ENCODE results near the gene HS6ST2.

The HS6ST2 gene

DNA sequence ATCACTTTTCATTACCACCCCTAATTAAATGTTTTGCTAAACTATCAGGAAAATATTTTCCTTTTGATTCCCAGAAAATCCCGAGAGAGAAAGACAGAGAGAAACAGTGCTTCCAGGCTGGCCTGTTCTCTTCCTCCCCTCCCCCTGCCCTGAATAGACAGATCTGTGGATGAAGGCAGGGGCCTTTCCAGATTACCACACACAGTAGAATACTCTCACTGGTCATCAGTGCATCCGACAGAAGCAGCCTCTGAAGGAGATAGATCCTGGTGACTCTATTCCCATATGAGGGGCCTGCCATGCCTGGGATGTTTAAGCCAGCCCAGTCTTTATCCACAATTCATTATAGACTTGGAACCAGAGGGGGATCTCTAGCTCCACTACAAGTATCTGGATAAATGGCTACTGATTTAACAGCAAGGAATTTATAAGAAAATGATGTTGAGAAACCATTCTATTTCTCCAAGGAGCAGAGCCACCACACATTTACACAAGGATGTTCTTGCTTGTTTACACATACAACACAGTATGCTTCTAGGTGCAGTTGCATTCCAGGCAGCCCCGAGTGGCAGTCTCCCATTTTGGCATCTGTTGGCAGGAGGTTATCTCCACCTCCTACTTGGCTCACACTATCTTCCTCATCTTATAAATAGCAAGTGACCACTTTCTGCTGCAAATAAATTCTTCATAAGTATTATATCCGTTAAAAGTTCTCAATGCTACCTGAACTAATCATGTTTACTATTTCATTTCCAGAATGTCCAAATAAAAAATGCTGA, 115.8 kb downstream of the HS6ST2 start:
- no peaks in the 10 kb centered on the region for H3K79me2 ChIP-seq (ENCODE audit: control insufficient read depth, insufficient read depth, low read length)
- H3K4ac ChIP-seq (ENCODE audit: low read depth, low read length), result no peak overlapping the region
- no peaks in the 10 kb centered on the region for H3K79me1 ChIP-seq (ENCODE audit: low read length)
- no peaks in the 10 kb centered on the region for H3K4me1 ChIP-seq (ENCODE audit: control insufficient read depth, low read depth, low read length)
- H3K56ac ChIP-seq (ENCODE audit: low read length), result no peak overlapping the region
- no CpG with 5 or more reads among the region's 4 CpGs for WGBS (ENCODE audit: extremely low coverage, insufficient coverage, low lambda C conversion rate)
- no peak overlapping the region for H3K23ac ChIP-seq (ENCODE audit: low read length)
- DNase-seq, result peak; percentile 34
- H2BK5ac ChIP-seq (ENCODE audit: low read length), result no peak overlapping the region
- H4K5ac ChIP-seq (ENCODE audit: low read length), result no peak overlapping the region
- no peak overlapping the region for H2AK5ac ChIP-seq (ENCODE audit: low read length)
- no peak overlapping the region for H3K4me2 ChIP-seq (ENCODE audit: low read length)
- no peak overlapping the region for H3K18ac ChIP-seq (ENCODE audit: low read length)
- H3K36me3 ChIP-seq (ENCODE audit: control insufficient read depth, insufficient read depth, low read length), result no peaks in the 10 kb centered on the region
- H2BK15ac ChIP-seq (replicated peaks; ENCODE audit: low read depth), result no peak overlapping the region
- H3K27me3 ChIP-seq (ENCODE audit: insufficient read depth, low read length, poor library complexity), result no peaks in the 10 kb centered on the region
- no peak overlapping the region for H3K27ac ChIP-seq (ENCODE audit: low read depth, low read length)
- no peak overlapping the region for H2BK120ac ChIP-seq (ENCODE audit: low read depth, low read length)
- H3K4me3 ChIP-seq (ENCODE audit: low read length), result no peak overlapping the region
- no peak overlapping the region for H3K9ac ChIP-seq (ENCODE audit: low read length)
- H4K8ac ChIP-seq (ENCODE audit: low read depth, low read length), result no peak overlapping the region

DNA sequence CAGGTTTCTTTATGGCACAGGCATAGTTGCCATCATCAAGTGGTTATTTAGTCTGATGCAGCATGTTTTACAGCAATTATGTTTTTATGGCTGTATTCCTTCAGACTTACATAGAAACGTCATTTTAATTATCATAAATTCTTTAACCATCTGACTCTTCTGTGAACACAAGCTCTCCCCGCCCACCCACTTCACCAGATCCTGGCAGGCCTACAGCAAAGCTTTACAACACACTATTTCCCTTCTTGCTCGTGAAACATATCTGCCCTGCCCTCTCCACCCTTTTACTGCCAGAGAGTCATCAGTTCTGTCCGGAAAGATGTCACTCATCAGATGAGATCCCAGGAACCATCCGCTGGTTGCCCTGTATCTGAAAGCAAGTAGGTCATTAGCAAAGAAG, 120.5 kb downstream of the HS6ST2 start:
- Histone ChIP-seq H3K79me2 (ENCODE audit: control insufficient read depth, insufficient read depth, low read length) (no peaks in the 10 kb centered on the region), H3K27ac (ENCODE audit: low read depth, low read length) (no peak overlapping the region)

GRCh38 chrX:132837126-132837525, 121.3 kb downstream of the HS6ST2 start:
- no peaks in the 10 kb centered on the region for H3K27me3 ChIP-seq (ENCODE audit: insufficient read depth, low read length, poor library complexity)
- H3K4me2 ChIP-seq (ENCODE audit: low read length), result no peak overlapping the region
- H3K18ac ChIP-seq (ENCODE audit: low read length), result no peak overlapping the region
- WGBS (ENCODE audit: extremely low coverage, insufficient coverage, low lambda C conversion rate), result no CpG with 5 or more reads among the region's 3 CpGs
- no peak overlapping the region for H2BK5ac ChIP-seq (ENCODE audit: low read length)
- H3K4me3 ChIP-seq (ENCODE audit: low read length), result no peak overlapping the region
- H2BK15ac ChIP-seq (replicated peaks; ENCODE audit: low read depth), result no peak overlapping the region
- H3K9ac ChIP-seq (ENCODE audit: low read length), result no peak overlapping the region
- no peak overlapping the region for H3K56ac ChIP-seq (ENCODE audit: low read length)
- H3K36me3 ChIP-seq (ENCODE audit: control insufficient read depth, insufficient read depth, low read length), result no peaks in the 10 kb centered on the region
- no peak overlapping the region for H3K23ac ChIP-seq (ENCODE audit: low read length)
- H4K5ac ChIP-seq (ENCODE audit: low read length), result no peak overlapping the region
- no peak for DNase-seq
- H3K4me1 ChIP-seq (ENCODE audit: control insufficient read depth, low read depth, low read length), result no peaks in the 10 kb centered on the region
- no peak overlapping the region for H2BK120ac ChIP-seq (ENCODE audit: low read depth, low read length)
- H2AK5ac ChIP-seq (ENCODE audit: low read length), result no peak overlapping the region
- no peak overlapping the region for H4K8ac ChIP-seq (ENCODE audit: low read depth, low read length)
- H3K79me1 ChIP-seq (ENCODE audit: low read length), result no peaks in the 10 kb centered on the region
- H3K4ac ChIP-seq (ENCODE audit: low read depth, low read length), result no peak overlapping the region
- no peak overlapping the region for H3K27ac ChIP-seq (ENCODE audit: low read depth, low read length)
- no peaks in the 10 kb centered on the region for H3K79me2 ChIP-seq (ENCODE audit: control insufficient read depth, insufficient read depth, low read length)

More for the DNA sequence above, 120.5 kb downstream of the HS6ST2 start:
- no peak overlapping the region for H3K4me2 ChIP-seq (ENCODE audit: low read length)
- no peak overlapping the region for H3K4me3 ChIP-seq (ENCODE audit: low read length)
- no peak overlapping the region for H3K56ac ChIP-seq (ENCODE audit: low read length)
- H2AK5ac ChIP-seq (ENCODE audit: low read length), result no peak overlapping the region
- no peaks in the 10 kb centered on the region for H3K4me1 ChIP-seq (ENCODE audit: control insufficient read depth, low read depth, low read length)
- no peak overlapping the region for H3K23ac ChIP-seq (ENCODE audit: low read length)
- no peak overlapping the region for H3K18ac ChIP-seq (ENCODE audit: low read length)
- no CpG with 5 or more reads among the region's 5 CpGs for WGBS (ENCODE audit: extremely low coverage, insufficient coverage, low lambda C conversion rate)
- H3K4ac ChIP-seq (ENCODE audit: low read depth, low read length), result no peak overlapping the region
- no peaks in the 10 kb centered on the region for H3K36me3 ChIP-seq (ENCODE audit: control insufficient read depth, insufficient read depth, low read length)
- H3K79me1 ChIP-seq (ENCODE audit: low read length), result no peaks in the 10 kb centered on the region
- H2BK5ac ChIP-seq (ENCODE audit: low read length), result no peak overlapping the region
- no peak overlapping the region for H3K9ac ChIP-seq (ENCODE audit: low read length)
- no peak overlapping the region for H2BK120ac ChIP-seq (ENCODE audit: low read depth, low read length)
- no peak for DNase-seq
- H2BK15ac ChIP-seq (replicated peaks; ENCODE audit: low read depth), result no peak overlapping the region
- no peaks in the 10 kb centered on the region for H3K27me3 ChIP-seq (ENCODE audit: insufficient read depth, low read length, poor library complexity)
- H4K5ac ChIP-seq (ENCODE audit: low read length), result no peak overlapping the region
- no peak overlapping the region for H4K8ac ChIP-seq (ENCODE audit: low read depth, low read length)

DNA sequence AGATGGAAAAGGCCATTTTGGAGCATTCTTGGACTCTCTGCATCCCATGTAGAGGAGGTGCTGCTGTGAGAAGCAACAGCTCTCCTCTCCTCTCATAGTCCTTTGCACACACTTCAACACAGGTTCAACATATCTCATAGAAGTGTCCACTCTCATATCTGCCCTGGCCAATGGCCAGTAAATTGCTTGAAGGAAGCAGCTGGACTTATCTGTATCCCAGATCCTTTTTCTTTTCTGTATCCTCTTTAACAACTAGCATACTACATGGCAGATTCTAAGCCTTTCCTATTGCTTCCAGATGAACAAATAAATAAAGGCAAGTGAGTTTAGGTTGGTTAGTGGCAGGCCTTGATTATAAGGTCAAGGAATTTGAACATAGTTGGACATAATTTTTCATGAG, 122.0 kb downstream of the HS6ST2 start:
- H3K27me3 ChIP-seq (ENCODE audit: insufficient read depth, low read length, poor library complexity), result no peaks in the 10 kb centered on the region
- no peak overlapping the region for H3K56ac ChIP-seq (ENCODE audit: low read length)
- no peak overlapping the region for H3K4ac ChIP-seq (ENCODE audit: low read depth, low read length)

GRCh38 chrX:132834741-132835140, 123.7 kb downstream of the HS6ST2 start:
- Histone ChIP-seq H3K79me2 (ENCODE audit: control insufficient read depth, insufficient read depth, low read length) (no peaks in the 10 kb centered on the region), H3K36me3 (ENCODE audit: control insufficient read depth, insufficient read depth, low read length) (no peaks in the 10 kb centered on the region), H3K23ac (ENCODE audit: low read length) (no peak overlapping the region), H3K27ac (ENCODE audit: low read depth, low read length) (no peak overlapping the region), H3K9ac (ENCODE audit: low read length) (no peak overlapping the region), H2BK15ac (replicated peaks; ENCODE audit: low read depth) (no peak overlapping the region), H3K27me3 (ENCODE audit: insufficient read depth, low read length, poor library complexity) (no peaks in the 10 kb centered on the region), H3K4ac (ENCODE audit: low read depth, low read length) (no peak overlapping the region), H2BK5ac (ENCODE audit: low read length) (no peak overlapping the region), H3K4me3 (ENCODE audit: low read length) (no peak overlapping the region), H3K4me2 (ENCODE audit: low read length) (no peak overlapping the region), H3K79me1 (ENCODE audit: low read length) (no peaks in the 10 kb centered on the region), H2BK120ac (ENCODE audit: low read depth, low read length) (no peak overlapping the region), H4K5ac (ENCODE audit: low read length) (no peak overlapping the region), H2AK5ac (ENCODE audit: low read length) (no peak overlapping the region), H3K56ac (ENCODE audit: low read length) (no peak overlapping the region), H3K18ac (ENCODE audit: low read length) (no peak overlapping the region), H3K4me1 (ENCODE audit: control insufficient read depth, low read depth, low read length) (no peaks in the 10 kb centered on the region), H4K8ac (ENCODE audit: low read depth, low read length) (no peak overlapping the region)
- no CpG with 5 or more reads among the region's 1 CpG for WGBS (ENCODE audit: extremely low coverage, insufficient coverage, low lambda C conversion rate)
- DNase-seq, result no peak

More for the DNA sequence above, 122.0 kb downstream of the HS6ST2 start:
- no peak overlapping the region for H3K23ac ChIP-seq (ENCODE audit: low read length)
- no peak overlapping the region for H3K27ac ChIP-seq (ENCODE audit: low read depth, low read length)
- no peak overlapping the region for H2BK15ac ChIP-seq (replicated peaks; ENCODE audit: low read depth)
- H2BK5ac ChIP-seq (ENCODE audit: low read length), result no peak overlapping the region
- H4K8ac ChIP-seq (ENCODE audit: low read depth, low read length), result no peak overlapping the region
- H3K36me3 ChIP-seq (ENCODE audit: control insufficient read depth, insufficient read depth, low read length), result no peaks in the 10 kb centered on the region
- no peak overlapping the region for H3K4me2 ChIP-seq (ENCODE audit: low read length)
- H2AK5ac ChIP-seq (ENCODE audit: low read length), result no peak overlapping the region
- no peaks in the 10 kb centered on the region for H3K79me2 ChIP-seq (ENCODE audit: control insufficient read depth, insufficient read depth, low read length)
- no peak for DNase-seq
- no peaks in the 10 kb centered on the region for H3K4me1 ChIP-seq (ENCODE audit: control insufficient read depth, low read depth, low read length)
- H4K5ac ChIP-seq (ENCODE audit: low read length), result no peak overlapping the region
- H3K9ac ChIP-seq (ENCODE audit: low read length), result no peak overlapping the region
- H2BK120ac ChIP-seq (ENCODE audit: low read depth, low read length), result no peak overlapping the region
- no peaks in the 10 kb centered on the region for H3K79me1 ChIP-seq (ENCODE audit: low read length)
- H3K18ac ChIP-seq (ENCODE audit: low read length), result no peak overlapping the region
- H3K4me3 ChIP-seq (ENCODE audit: low read length), result no peak overlapping the region

DNA sequence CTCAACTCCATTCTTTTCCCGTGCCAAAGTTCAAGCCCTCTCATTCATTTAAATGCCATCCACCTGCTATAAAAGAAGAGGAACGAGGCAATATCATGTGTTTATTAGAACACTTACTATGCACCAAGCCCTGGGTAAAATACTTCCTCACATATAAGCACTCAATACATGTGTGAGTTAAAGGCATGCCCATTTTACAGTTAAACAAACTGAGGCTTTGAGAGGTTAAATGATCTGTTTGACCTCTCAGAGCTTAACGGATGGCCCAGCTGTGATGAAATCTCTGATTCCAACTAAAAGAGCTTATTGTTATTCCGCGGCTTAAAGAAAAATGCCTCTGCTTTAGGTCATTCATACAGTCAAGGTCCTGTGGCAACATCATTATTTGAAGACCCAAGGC, 124.3 kb downstream of the HS6ST2 start:
- Histone ChIP-seq H4K5ac (ENCODE audit: low read length) (no peak overlapping the region), H3K18ac (ENCODE audit: low read length) (no peak overlapping the region), H3K56ac (ENCODE audit: low read length) (no peak overlapping the region), H2BK120ac (ENCODE audit: low read depth, low read length) (no peak overlapping the region), H3K4ac (ENCODE audit: low read depth, low read length) (no peak overlapping the region), H3K36me3 (ENCODE audit: control insufficient read depth, insufficient read depth, low read length) (no peaks in the 10 kb centered on the region), H3K27ac (ENCODE audit: low read depth, low read length) (no peak overlapping the region), H3K79me1 (ENCODE audit: low read length) (no peaks in the 10 kb centered on the region), H4K8ac (ENCODE audit: low read depth, low read length) (no peak overlapping the region), H3K9ac (ENCODE audit: low read length) (no peak overlapping the region), H2AK5ac (ENCODE audit: low read length) (no peak overlapping the region), H3K4me2 (ENCODE audit: low read length) (no peak overlapping the region), H3K4me3 (ENCODE audit: low read length) (no peak overlapping the region), H3K27me3 (ENCODE audit: insufficient read depth, low read length, poor library complexity) (no peaks in the 10 kb centered on the region), H3K4me1 (ENCODE audit: control insufficient read depth, low read depth, low read length) (no peaks in the 10 kb centered on the region), H3K79me2 (ENCODE audit: control insufficient read depth, insufficient read depth, low read length) (no peaks in the 10 kb centered on the region), H3K23ac (ENCODE audit: low read length) (no peak overlapping the region), H2BK15ac (replicated peaks; ENCODE audit: low read depth) (no peak overlapping the region), H2BK5ac (ENCODE audit: low read length) (no peak overlapping the region)
- DNase-seq, result no peak
- WGBS (ENCODE audit: extremely low coverage, insufficient coverage, low lambda C conversion rate), result no CpG with 5 or more reads among the region's 5 CpGs
